Parathyroid adenoma (tissue), 2 donors: ENCODE measurements around the gene F8.

ENCODE experiments used
- H2AFZ ChIP-seq: fragments of 300-600 bp; sonication (generic); one replicate; pipeline ENCODE4 v1.7.0; 2017; ENCODE audit warnings: antibody characterized with exemption, mild to moderate bottlenecking
- H3K27ac ChIP-seq: fragments of 300-600 bp; sonication (generic); one replicate; pipeline ENCODE4 v1.7.0; 2017
- H3K27me3 ChIP-seq: fragments of 300-600 bp; sonication (generic); one replicate; pipeline ENCODE4 v1.7.0; 2017; ENCODE audit warnings: low read length; ENCODE audit not compliant: control insufficient read depth, insufficient read depth
- H3K36me3 ChIP-seq: fragments of 300-600 bp; sonication (generic); one replicate; pipeline ENCODE4 v1.7.0; 2017; ENCODE audit warnings: low read length; ENCODE audit not compliant: control insufficient read depth, insufficient read depth
- H3K4me1 ChIP-seq: fragments of 300-600 bp; sonication (generic); one replicate; pipeline ENCODE4 v1.7.0; 2017; ENCODE audit warnings: control low read depth
- H3K4me2 ChIP-seq: fragments of 300-600 bp; sonication (generic); one replicate; pipeline ENCODE4 v1.7.0; 2017; ENCODE audit warnings: low read length
- H3K4me3 ChIP-seq: fragments of 300-600 bp; sonication (generic); one replicate; pipeline ENCODE4 v1.7.0; 2017; ENCODE audit warnings: low read depth, low read length
- H3K79me2 ChIP-seq: fragments of 300-600 bp; sonication (generic); one replicate; pipeline ENCODE4 v1.7.0; 2017; ENCODE audit warnings: control low read depth
- H3K9ac ChIP-seq: fragments of 300-600 bp; sonication (generic); one replicate; pipeline ENCODE4 v1.7.0; 2017; ENCODE audit warnings: mild to moderate bottlenecking
- H3K9me3 ChIP-seq: fragments of 300-600 bp; sonication (generic); one replicate; pipeline ENCODE4 v1.7.0; 2017; ENCODE audit warnings: low read length; ENCODE audit not compliant: control insufficient read depth
- CTCF ChIP-seq: fragments of 300-600 bp; sonication (generic); IDR thresholded peaks from one replicate; pipeline ENCODE4 v1.7.0; 2017; ENCODE audit warnings: antibody characterized with exemption, mild to moderate bottlenecking
- donor health status: primary hyperparathyroidism.

The F8 gene

DNA sequence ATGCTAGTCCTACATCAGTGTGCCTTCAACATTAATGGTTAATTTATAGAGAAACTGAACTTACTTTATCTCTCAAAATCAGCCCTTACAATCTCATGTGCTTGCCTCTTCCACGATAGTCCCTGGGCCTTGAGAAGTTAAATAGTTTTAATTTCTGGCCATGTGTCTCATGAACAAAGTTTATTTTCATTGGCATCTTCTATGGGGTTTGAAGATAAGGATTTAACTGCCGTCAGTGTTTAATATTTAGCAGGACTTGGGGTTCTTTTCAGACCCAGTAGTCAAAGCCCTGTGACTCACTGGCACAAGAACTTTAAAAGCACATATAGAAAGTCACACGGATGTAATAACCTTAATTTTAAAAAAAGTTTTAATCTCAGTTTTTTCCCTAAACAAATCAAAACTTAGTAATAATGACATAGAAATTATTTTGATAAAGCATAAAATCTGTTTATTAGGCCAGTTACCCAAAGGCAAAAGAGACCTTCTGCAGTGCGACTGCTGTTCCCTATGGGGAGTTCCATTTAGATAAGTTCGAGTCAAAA, 207.2 kb downstream of the F8 start:
- no peak for TF ChIP-seq CTCF
- no peaks in the 10 kb centered on the region for H3K79me2 ChIP-seq
- no peaks in the 10 kb centered on the region for H3K27me3 ChIP-seq

GRCh38 chrX:154813801-154814200, 208.7 kb downstream of the F8 start:
- no peak overlapping the region for H3K4me3 ChIP-seq
- H3K4me2 ChIP-seq: no peak overlapping the region
- H3K79me2 ChIP-seq: no peaks in the 10 kb centered on the region
- TF ChIP-seq CTCF: no peak
- H3K27ac ChIP-seq: no peak overlapping the region
- H3K27me3 ChIP-seq: no peaks in the 10 kb centered on the region
- no peak overlapping the region for H3K9ac ChIP-seq
- no peaks in the 10 kb centered on the region for H3K9me3 ChIP-seq
- H3K4me1 ChIP-seq: peaks cover 2% of the 10 kb centered on the region
- H3K36me3 ChIP-seq: no peaks in the 10 kb centered on the region
- no peak overlapping the region for H2AFZ ChIP-seq

More for the DNA sequence above, 207.2 kb downstream of the F8 start:
- Histone ChIP-seq H3K27ac (no peak overlapping the region), H3K4me3 (no peak overlapping the region), H3K4me2 (no peak overlapping the region), H3K36me3 (no peaks in the 10 kb centered on the region), H3K4me1 (peaks cover 5% of the 10 kb centered on the region), H3K9ac (no peak overlapping the region), H3K9me3 (no peaks in the 10 kb centered on the region), H2AFZ (no peak overlapping the region)

DNA sequence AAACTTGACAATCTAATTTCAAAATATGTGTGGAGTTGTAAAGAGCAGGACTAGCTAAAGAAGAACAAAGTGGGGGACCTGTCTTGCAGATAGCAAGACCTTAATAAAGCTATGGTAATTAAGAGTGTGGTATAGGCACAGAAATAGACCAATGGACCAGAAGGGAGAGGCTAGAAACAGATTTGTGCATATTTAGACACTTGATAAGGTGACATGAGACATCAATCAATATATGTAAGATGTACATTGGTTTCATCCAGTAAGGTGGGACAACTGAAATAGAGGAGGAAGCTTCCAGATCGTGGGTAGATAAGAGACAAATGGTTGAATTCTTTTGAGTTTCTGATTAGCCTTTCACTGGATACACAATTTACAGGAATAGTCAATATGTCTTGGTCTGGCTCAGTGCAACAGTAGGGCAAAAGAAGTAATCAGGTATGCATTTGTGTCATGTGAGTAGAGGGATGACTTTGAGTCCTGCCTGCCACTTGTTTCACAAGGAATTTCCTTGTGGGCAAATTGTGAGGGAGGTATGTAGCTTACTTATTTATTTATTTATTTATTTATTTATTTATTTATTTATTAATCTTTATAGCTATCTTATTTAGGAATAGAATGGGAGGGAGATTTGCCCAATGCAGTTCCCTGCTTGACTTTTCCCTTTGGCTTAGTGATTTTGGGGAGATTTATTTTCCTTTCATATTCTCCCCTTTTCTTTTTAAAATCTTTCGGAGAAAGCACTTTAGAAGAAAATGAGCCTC, 210.0 kb downstream of the F8 start:
- Histone ChIP-seq H3K9me3 (no peaks in the 10 kb centered on the region), H3K4me2 (no peak overlapping the region), H3K4me3 (no peak overlapping the region), H2AFZ (no peak overlapping the region), H3K9ac (no peak overlapping the region), H3K79me2 (no peaks in the 10 kb centered on the region), H3K4me1 (no peaks in the 10 kb centered on the region), H3K27me3 (no peaks in the 10 kb centered on the region), H3K27ac (no peak overlapping the region), H3K36me3 (no peaks in the 10 kb centered on the region)
- TF ChIP-seq CTCF: no peak

DNA sequence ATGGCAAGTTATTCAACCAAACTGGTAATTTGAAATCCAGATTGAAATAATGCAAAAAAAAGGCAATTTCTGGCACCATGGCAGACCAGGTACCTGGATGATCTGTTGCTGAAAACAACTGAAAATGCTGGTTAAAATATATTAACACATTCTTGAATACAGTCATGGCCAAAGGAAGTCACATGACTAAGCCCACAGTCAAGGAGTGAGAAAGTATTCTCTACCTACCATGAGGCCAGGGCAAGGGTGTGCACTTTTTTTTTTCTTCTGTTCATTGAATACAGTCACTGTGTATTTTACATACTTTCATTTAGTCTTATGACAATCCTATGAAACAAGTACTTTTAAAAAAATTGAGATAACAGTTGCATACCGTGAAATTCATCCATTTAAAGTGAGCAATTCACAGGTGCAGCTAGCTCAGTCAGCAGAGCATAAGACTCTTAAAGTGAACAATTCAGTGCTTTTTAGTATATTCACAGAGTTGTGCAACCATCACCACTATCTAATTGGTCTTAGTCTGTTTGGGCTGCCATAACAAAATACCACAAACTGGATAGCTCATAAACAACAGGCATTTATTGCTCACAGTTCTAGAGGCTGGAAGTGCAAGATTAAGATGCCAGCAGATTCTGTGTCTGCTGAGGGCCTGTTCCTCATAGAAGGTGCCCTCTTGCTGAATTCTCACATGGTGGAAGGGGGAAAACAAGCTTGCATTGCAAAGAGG, 212.4 kb downstream of the F8 start:
- Histone ChIP-seq H3K4me1 (no peaks in the 10 kb centered on the region), H3K27ac (no peak overlapping the region), H3K9ac (no peak overlapping the region), H3K79me2 (no peaks in the 10 kb centered on the region), H3K4me3 (no peak overlapping the region), H2AFZ (no peak overlapping the region), H3K4me2 (no peak overlapping the region), H3K27me3 (no peaks in the 10 kb centered on the region), H3K36me3 (no peaks in the 10 kb centered on the region), H3K9me3 (no peaks in the 10 kb centered on the region)
- no peak for TF ChIP-seq CTCF
